RWPE2 (cell line): ENCODE data around the gene CRABP1.

Experiments used
- ATAC-seq: fragments of 200-7000 bp; cut with Tn5 transposase; 3 replicates; pipeline ENCODE4 v1.9.1; 2021; ENCODE audit warnings: low read depth
- DNase-seq: peaks from one replicate; pipeline ENCODE4 v3.0.0-alpha.2; 2020; ENCODE audit warnings: low spot score
- H3K27ac ChIP-seq: fragments of 450-650 bp; 2 replicates; pipeline ENCODE4 v1.5.1; 2017; ENCODE audit warnings: mild to moderate bottlenecking; ENCODE audit not compliant: poor library complexity, severe bottlenecking
- H3K27me3 ChIP-seq: fragments of 250-450 bp; sonication (Bioruptor Pico); 2 replicates; pipeline ENCODE4 v1.5.1; 2021; ENCODE audit warnings: mild to moderate bottlenecking, moderate library complexity; ENCODE audit not compliant: insufficient read depth, poor library complexity, severe bottlenecking
- H3K36me3 ChIP-seq: fragments of 250-450 bp; sonication (Bioruptor Pico); 2 replicates; pipeline ENCODE4 v1.5.1; 2020; ENCODE audit warnings: low read depth, mild to moderate bottlenecking, moderate library complexity
- H3K4me1 ChIP-seq: fragments of 250-450 bp; sonication (Bioruptor Pico); 2 replicates; pipeline ENCODE4 v1.5.1; 2021; ENCODE audit warnings: mild to moderate bottlenecking, moderate library complexity; ENCODE audit not compliant: insufficient read depth, poor library complexity, severe bottlenecking
- H3K4me3 ChIP-seq: fragments of 250-450 bp; sonication (Bioruptor Pico); 2 replicates; pipeline ENCODE4 v1.5.1; 2021; ENCODE audit warnings: mild to moderate bottlenecking, moderate library complexity; ENCODE audit not compliant: severe bottlenecking
- H3K9me3 ChIP-seq: fragments of 250-450 bp; sonication (Bioruptor Pico); 2 replicates; pipeline ENCODE4 v1.5.1; 2021; ENCODE audit warnings: mild to moderate bottlenecking, moderate library complexity; ENCODE audit not compliant: severe bottlenecking
- TF ChIP-seq, protein P1 (sequence below): fragments of 450-650 bp; IDR thresholded peaks from one replicate; pipeline ENCODE4 v1.5.1; 2017; ENCODE audit warnings: mild to moderate bottlenecking, moderate library complexity; ENCODE audit not compliant: poor library complexity, severe bottlenecking

Gene CRABP1

DNA sequence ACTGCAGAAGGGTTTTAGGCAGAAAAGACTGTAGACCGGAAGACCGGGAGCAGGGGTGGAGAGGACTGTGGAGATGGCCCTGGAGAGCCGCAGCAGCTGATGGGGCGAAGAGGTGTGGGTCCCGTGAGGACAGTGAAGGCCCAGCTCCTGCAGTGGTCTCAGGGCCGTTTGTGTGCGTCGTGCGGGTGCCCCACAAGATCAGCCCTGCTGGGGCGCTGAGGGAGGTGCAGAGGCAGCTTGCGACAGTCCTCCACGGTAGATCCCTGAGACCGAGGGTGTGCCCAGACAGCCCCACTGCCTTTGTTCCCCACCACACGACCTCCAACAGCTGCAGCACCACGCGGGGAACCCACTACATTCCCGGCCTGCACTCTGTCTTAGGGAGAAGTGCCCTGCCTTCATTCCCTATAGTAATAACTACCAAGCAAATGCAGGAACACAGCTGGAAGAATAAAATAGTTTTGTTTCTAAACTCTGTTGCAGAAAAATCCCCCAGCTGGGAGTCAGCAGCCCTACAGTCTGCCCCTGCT, 19.0 kb upstream of the CRABP1 start:
- H3K36me3 ChIP-seq = no peaks in the 10 kb centered on the region
- H3K4me3 ChIP-seq = no peak overlapping the region
- ATAC-seq (no peak), DNase-seq (no peak)
- H3K27ac ChIP-seq = no peak overlapping the region
- TF ChIP-seq, protein P1, sequence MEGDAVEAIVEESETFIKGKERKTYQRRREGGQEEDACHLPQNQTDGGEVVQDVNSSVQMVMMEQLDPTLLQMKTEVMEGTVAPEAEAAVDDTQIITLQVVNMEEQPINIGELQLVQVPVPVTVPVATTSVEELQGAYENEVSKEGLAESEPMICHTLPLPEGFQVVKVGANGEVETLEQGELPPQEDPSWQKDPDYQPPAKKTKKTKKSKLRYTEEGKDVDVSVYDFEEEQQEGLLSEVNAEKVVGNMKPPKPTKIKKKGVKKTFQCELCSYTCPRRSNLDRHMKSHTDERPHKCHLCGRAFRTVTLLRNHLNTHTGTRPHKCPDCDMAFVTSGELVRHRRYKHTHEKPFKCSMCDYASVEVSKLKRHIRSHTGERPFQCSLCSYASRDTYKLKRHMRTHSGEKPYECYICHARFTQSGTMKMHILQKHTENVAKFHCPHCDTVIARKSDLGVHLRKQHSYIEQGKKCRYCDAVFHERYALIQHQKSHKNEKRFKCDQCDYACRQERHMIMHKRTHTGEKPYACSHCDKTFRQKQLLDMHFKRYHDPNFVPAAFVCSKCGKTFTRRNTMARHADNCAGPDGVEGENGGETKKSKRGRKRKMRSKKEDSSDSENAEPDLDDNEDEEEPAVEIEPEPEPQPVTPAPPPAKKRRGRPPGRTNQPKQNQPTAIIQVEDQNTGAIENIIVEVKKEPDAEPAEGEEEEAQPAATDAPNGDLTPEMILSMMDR = no peak
- H3K9me3 ChIP-seq = no peaks in the 10 kb centered on the region
- H3K27me3 ChIP-seq = no peaks in the 10 kb centered on the region
- H3K4me1 ChIP-seq = peaks cover 3% of the 10 kb centered on the region

DNA sequence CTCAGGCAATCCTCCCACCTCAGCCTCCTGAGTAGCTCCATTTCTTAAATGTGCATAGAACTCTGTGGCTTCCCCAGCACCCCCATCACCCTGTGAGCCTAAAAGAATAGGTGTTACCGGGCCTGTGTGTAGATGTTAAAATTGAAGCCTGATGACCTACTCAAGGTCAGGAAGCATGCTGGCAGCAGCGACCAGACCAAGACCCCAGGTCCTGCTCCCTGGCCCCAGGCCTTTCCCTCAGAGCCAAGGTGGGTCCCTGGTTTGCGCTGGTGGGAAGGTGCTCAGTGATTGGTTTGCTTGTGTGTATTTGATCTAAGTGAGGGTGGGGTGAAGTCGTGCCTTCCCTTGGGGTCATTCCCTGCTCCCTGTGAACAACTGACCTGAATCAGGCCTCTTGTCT, 18.4 kb upstream of the CRABP1 start:
- H3K9me3 ChIP-seq = no peaks in the 10 kb centered on the region
- no peak overlapping the region for H3K4me3 ChIP-seq
- TF ChIP-seq, protein P1 = no peak
- H3K27me3 ChIP-seq = no peaks in the 10 kb centered on the region
- ATAC-seq (no peak), DNase-seq (no peak)
- H3K36me3 ChIP-seq = no peaks in the 10 kb centered on the region
- H3K4me1 ChIP-seq = peaks cover 3% of the 10 kb centered on the region
- no peak overlapping the region for H3K27ac ChIP-seq

DNA sequence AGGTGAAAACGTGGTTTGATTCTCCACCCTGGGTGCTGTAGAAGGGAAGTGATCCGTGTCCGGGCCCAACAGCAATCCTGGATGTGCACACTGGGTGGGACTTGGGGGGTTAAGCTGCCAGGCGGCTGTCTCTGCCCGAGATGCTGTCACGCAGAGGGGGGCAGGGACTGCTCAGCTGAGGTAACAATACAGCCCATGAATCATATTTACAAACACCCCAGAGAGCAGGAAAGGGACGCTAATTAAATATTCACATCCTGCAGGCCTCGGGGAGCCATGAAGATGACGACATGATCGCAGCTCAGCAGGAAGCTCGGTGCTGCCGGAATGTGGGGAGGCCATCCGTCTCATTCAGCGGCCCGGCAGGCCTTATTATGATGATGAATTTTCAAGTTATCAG, 17.9 kb upstream of the CRABP1 start:
- H3K27ac ChIP-seq = no peak overlapping the region
- H3K27me3 ChIP-seq = no peaks in the 10 kb centered on the region
- no peaks in the 10 kb centered on the region for H3K9me3 ChIP-seq
- H3K4me1 ChIP-seq = peaks cover 3% of the 10 kb centered on the region
- ATAC-seq = peak; percentile 39; the same call in 2 of the 3 replicates
- no peaks in the 10 kb centered on the region for H3K36me3 ChIP-seq
- DNase-seq = no peak
- no peak overlapping the region for H3K4me3 ChIP-seq
- TF ChIP-seq, protein P1 = no peak

DNA sequence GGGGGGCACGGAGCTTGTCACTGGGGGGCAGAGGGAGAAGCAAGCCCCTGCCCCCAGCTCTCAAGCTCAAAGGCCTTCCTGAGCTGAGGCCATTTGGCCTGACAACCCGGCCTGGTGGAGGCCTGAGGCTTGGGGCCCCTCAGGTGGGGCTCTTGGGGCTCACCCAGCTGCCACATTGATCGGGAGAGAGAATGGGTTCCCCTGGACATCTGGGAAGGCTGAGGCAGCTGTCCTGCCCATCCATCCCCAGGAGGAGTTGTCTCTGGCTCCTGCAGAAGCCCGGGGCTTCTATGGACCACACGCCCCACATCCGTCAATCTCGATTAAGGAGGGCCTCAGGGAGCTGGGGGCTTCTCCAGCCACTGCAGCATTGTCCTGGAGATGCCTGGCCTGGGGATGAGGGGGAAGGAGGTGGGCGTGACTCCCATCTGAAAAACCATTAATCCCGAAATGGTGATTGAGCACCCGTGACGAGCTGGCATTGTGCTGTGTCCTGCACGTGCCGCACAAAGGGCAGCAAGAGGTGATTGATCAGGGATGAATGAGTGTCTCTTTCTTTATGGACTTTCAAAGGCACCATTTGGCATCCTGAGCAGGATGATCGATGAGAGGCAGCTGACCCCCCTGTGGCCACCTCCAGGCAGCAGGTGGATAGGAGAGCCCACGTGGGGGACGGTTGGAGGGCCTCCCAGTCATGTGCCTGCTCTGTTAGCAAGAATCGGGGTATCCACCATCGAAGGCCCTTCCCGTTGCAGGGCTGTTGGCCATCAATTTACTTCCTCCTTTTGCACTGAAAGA, 17.2 kb upstream of the CRABP1 start:
- Histone ChIP-seq H3K27ac (no peak overlapping the region), H3K36me3 (no peaks in the 10 kb centered on the region), H3K27me3 (no peaks in the 10 kb centered on the region), H3K4me3 (no peak overlapping the region), H3K9me3 (no peaks in the 10 kb centered on the region), H3K4me1 (peaks cover 3% of the 10 kb centered on the region)
- DNase-seq (no peak), ATAC-seq (no peak)
- TF ChIP-seq, protein P1 = no peak

DNA sequence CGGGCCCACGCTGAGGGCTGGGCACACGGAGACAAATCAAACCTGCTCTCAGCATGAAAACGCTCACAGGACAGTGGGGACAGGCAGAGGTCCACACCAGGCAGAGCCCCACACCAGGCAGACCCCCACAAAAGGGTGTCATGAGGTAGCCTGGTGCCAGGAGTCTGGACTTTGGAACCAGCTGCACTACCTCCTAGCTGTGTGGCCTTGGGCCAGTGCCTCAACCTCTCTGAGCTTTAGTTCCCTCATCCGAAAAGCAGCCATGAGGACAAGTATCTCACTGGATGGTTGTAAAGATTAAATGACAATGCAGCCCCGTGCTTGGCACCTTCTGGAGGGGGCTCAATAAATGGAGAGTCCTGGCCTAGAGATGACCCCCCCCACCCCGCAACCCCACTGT, 16.5 kb upstream of the CRABP1 start:
- DNase-seq = no peak
- H3K9me3 ChIP-seq = no peaks in the 10 kb centered on the region
- H3K27ac ChIP-seq = no peak overlapping the region
- no peaks in the 10 kb centered on the region for H3K27me3 ChIP-seq
- no peak for ATAC-seq
- no peak overlapping the region for H3K4me3 ChIP-seq
- H3K4me1 ChIP-seq = peaks cover 3% of the 10 kb centered on the region
- H3K36me3 ChIP-seq = no peaks in the 10 kb centered on the region
- TF ChIP-seq, protein P1 = no peak
